Measurements from ENCODE around the gene SLC6A11. TPM values are rescaled to one million over a fixed set of nuclear protein-coding genes. Genes with fewer than 3 reads are reported as not detected.

SLC6A11 gene
- total and polyA plus RNA-seq, 2 of the 13 experiments (the other 11 are each of a cell fraction or from before 2014, with no cell fraction given): 17.9 to 34.5 TPM

GRCh38 chr3:10983219-10983916 is 167.3 kb downstream of the SLC6A11 start (continued):
- no peak for TF ChIP-seq ETS1 (CRISPR knock-in tag; IDR thresholded peaks at IDR 0.05)
- TF ChIP-seq ZNF225 (CRISPR knock-in tag; IDR thresholded peaks at IDR 0.05): no peak
- no peak for TF ChIP-seq ZNF552 (CRISPR knock-in tag; IDR thresholded peaks at IDR 0.05; ENCODE audit: borderline replicate concordance)
- TF ChIP-seq, protein P1, sequence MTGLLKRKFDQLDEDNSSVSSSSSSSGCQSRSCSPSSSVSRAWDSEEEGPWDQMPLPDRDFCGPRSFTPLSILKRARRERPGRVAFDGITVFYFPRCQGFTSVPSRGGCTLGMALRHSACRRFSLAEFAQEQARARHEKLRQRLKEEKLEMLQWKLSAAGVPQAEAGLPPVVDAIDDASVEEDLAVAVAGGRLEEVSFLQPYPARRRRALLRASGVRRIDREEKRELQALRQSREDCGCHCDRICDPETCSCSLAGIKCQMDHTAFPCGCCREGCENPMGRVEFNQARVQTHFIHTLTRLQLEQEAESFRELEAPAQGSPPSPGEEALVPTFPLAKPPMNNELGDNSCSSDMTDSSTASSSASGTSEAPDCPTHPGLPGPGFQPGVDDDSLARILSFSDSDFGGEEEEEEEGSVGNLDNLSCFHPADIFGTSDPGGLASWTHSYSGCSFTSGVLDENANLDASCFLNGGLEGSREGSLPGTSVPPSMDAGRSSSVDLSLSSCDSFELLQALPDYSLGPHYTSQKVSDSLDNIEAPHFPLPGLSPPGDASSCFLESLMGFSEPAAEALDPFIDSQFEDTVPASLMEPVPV (CRISPR knock-in tag; IDR thresholded peaks at IDR 0.05): no peak
- peak; percentile 51 for TF ChIP-seq STAG1 (CRISPR knock-in tag; IDR thresholded peaks at IDR 0.05)
- TF ChIP-seq ZNF12 (CRISPR knock-in tag; IDR thresholded peaks at IDR 0.05): no peak
- TF ChIP-seq RXRB (CRISPR knock-in tag; IDR thresholded peaks at IDR 0.05; ENCODE audit: borderline replicate concordance): no peak
- TF ChIP-seq JUN (CRISPR knock-in tag; IDR thresholded peaks at IDR 0.05): no peak
- TF ChIP-seq RFX3 (CRISPR knock-in tag; IDR thresholded peaks at IDR 0.05): no peak
- no peak for TF ChIP-seq ZNF10 (CRISPR knock-in tag; IDR thresholded peaks at IDR 0.05; ENCODE audit: borderline replicate concordance, low read depth)
- TF ChIP-seq SRSF9 (IDR thresholded peaks at IDR 0.05; ENCODE audit: borderline replicate concordance, insufficient read depth, low read depth, low read length, poor library complexity, severe bottlenecking): no peak
- no peak for TF ChIP-seq ZNF205 (CRISPR knock-in tag; IDR thresholded peaks at IDR 0.05)
- TF ChIP-seq KLF12 (CRISPR knock-in tag; IDR thresholded peaks at IDR 0.05; ENCODE audit: borderline replicate concordance): no peak
- no peak for TF ChIP-seq ZSCAN20 (CRISPR knock-in tag; IDR thresholded peaks at IDR 0.05; ENCODE audit: borderline replicate concordance)
- no peak for TF ChIP-seq ZNF34 (CRISPR knock-in tag; IDR thresholded peaks at IDR 0.05; ENCODE audit: borderline replicate concordance)
- TF ChIP-seq, protein P2, sequence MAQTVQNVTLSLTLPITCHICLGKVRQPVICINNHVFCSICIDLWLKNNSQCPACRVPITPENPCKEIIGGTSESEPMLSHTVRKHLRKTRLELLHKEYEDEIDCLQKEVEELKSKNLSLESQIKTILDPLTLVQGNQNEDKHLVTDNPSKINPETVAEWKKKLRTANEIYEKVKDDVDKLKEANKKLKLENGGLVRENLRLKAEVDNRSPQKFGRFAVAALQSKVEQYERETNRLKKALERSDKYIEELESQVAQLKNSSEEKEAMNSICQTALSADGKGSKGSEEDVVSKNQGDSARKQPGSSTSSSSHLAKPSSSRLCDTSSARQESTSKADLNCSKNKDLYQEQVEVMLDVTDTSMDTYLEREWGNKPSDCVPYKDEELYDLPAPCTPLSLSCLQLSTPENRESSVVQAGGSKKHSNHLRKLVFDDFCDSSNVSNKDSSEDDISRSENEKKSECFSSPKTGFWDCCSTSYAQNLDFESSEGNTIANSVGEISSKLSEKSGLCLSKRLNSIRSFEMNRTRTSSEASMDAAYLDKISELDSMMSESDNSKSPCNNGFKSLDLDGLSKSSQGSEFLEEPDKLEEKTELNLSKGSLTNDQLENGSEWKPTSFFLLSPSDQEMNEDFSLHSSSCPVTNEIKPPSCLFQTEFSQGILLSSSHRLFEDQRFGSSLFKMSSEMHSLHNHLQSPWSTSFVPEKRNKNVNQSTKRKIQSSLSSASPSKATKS (CRISPR knock-in tag; IDR thresholded peaks at IDR 0.05): no peak
- no peak for TF ChIP-seq GABPA (IDR thresholded peaks at IDR 0.05; ENCODE audit: low read depth, low read length)
- no peak for TF ChIP-seq GABPA (CRISPR knock-in tag; IDR thresholded peaks at IDR 0.05; ENCODE audit: low read depth)

Measured in HepG2 (cell line).